Measurements from ENCODE around the gene MARCHF11.

The MARCHF11 gene

GRCh38 chr5:16018970-16019369, 160.6 kb downstream of the MARCHF11 start:
- no peaks in the 10 kb centered on the region for H3K27me3 ChIP-seq (ENCODE audit: insufficient read depth, low read depth, severe bottlenecking)
- no peaks in the 10 kb centered on the region for H3K36me3 ChIP-seq
- DNase-seq: peak; percentile 65
- peaks cover 3% of the 10 kb centered on the region for H3K9me3 ChIP-seq (ENCODE audit: severe bottlenecking)
- no peak overlapping the region for H3K4me3 ChIP-seq (ENCODE audit: low read depth, low read length)
- no peak for TF ChIP-seq CTCF (IDR thresholded peaks at IDR 0.05; ENCODE audit: low read depth, low read length)
- no peak overlapping the region for H3K27ac ChIP-seq

GRCh38 chr5:16017720-16018119, 161.9 kb downstream of the MARCHF11 start:
- no peak overlapping the region for H3K4me3 ChIP-seq (ENCODE audit: low read depth, low read length)
- no peaks in the 10 kb centered on the region for H3K36me3 ChIP-seq
- no peak for TF ChIP-seq CTCF (IDR thresholded peaks at IDR 0.05; ENCODE audit: low read depth, low read length)
- no peak for DNase-seq
- H3K9me3 ChIP-seq (ENCODE audit: severe bottlenecking): peaks cover 3% of the 10 kb centered on the region
- H3K27ac ChIP-seq: no peak overlapping the region
- no peaks in the 10 kb centered on the region for H3K27me3 ChIP-seq (ENCODE audit: insufficient read depth, low read depth, severe bottlenecking)
